Adipocyte (in vitro differentiated cells): ENCODE measurements around the gene MYO10.
"Not testable (repeated sequence)": the region's sequence is repeated elsewhere in the genome, so short reads cannot be mapped to it uniquely, and the experiment has no call there.

Source experiments
- DNase-seq: peaks from one replicate; pipeline ENCODE4 v3.0.0-alpha.2; 2015; ENCODE audit warnings: low read depth
- H3K27me3 ChIP-seq: replicated peaks from 2 replicates; pipeline ENCODE4 v1.7.0; 2013; ENCODE audit warnings: mild to moderate bottlenecking, low read length, moderate library complexity; ENCODE audit not compliant: control insufficient read depth, insufficient read depth
- H3K36me3 ChIP-seq: 2 replicates; pipeline ENCODE4 v1.7.0; 2013; ENCODE audit warnings: low read length, mild to moderate bottlenecking, moderate library complexity; ENCODE audit not compliant: control insufficient read depth, insufficient read depth, severe bottlenecking
- H3K4me1 ChIP-seq: 2 replicates; pipeline ENCODE4 v1.7.0; 2013; ENCODE audit warnings: mild to moderate bottlenecking, low read length, moderate library complexity; ENCODE audit not compliant: control insufficient read depth, insufficient read depth
- H3K4me3 ChIP-seq: 2 replicates; pipeline ENCODE4 v1.7.0; 2013; ENCODE audit warnings: mild to moderate bottlenecking, low read length, moderate library complexity
- H3K9ac ChIP-seq: 2 replicates; pipeline ENCODE4 v1.7.0; 2013; ENCODE audit warnings: mild to moderate bottlenecking, low read length, moderate library complexity
- H3K9me3 ChIP-seq: 2 replicates; pipeline ENCODE4 v1.7.0; 2013; ENCODE audit warnings: mild to moderate bottlenecking, low read length, moderate library complexity; ENCODE audit not compliant: control insufficient read depth

Gene MYO10

DNA sequence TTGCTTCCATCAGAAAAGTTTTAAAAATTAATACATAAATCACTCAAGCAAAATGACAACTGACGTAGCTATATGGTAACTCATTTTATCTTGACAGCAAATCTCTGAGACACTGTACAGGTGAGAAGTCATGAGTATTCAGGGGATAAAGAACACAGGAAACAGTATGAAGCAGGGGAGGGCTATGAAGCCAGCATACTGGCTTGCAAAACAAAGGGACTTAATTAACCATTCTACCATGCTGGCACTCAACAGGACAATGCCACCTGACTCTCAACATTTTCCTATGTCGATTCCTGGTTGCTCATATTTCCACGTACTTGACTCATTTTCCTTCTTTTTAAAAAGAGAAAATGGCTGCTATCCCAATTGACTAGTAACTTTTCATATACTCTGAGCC, 167.9 kb downstream of the MYO10 start:
- H3K4me1 ChIP-seq = no peaks in the 10 kb centered on the region
- no peak for DNase-seq
- no peaks in the 10 kb centered on the region for H3K9me3 ChIP-seq
- no peaks in the 10 kb centered on the region for H3K27me3 ChIP-seq
- H3K9ac ChIP-seq = no peak overlapping the region
- peaks cover 23% of the 10 kb centered on the region for H3K36me3 ChIP-seq
- no peak overlapping the region for H3K4me3 ChIP-seq

DNA sequence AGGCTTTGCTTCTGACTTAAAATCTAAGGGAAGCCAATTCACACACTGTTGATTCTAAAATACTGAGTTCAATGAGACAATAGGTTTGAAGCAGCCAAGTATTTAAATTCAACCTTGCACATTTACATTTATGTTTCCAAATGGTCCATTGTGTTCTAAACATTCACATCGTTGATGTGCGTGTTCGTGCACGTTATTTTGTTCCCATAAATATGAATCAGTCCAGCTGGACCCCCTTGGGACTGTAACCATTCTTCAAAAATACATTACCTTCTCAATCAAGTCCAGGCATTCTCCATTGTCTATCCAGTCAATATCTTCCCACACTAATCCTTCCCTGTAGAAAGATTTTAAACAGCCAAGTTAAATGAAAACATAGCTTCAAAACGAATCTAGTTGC, 172.9 kb downstream of the MYO10 start:
- Histone ChIP-seq H3K27me3 (no peaks in the 10 kb centered on the region), H3K4me3 (no peak overlapping the region), H3K4me1 (no peaks in the 10 kb centered on the region), H3K36me3 (peaks cover 37% of the 10 kb centered on the region), H3K9me3 (no peaks in the 10 kb centered on the region), H3K9ac (no peak overlapping the region)
- no peak for DNase-seq

DNA sequence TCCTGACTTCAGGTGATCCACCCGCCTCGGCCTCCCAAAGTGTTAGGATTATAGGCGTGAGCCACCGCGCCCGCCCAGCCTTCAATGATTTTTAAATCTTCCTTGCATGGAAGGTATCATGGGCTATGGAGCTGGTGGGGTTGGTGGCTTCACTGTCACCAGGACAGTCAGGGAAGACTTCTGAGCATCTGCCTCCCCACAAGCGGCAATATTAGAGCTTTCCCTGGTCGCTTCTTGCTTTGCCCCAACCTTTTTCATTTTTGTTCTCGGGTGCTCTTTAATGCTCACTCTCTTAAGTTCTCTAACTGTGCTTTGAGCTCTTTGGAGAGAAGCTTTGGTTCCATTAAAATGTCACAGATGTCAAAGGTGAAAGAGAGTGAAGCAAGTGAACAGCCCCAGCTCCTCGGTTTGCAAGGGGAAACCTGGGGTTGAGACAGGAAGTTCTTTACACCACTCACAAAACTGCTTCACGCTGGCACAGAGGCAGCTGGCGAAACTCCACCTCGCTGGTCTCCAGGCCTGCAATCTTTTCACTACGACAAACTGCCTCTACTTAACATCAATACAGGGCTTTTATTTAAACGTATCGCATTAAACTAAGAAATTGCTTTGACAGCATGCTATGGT, 176.8 kb downstream of the MYO10 start:
- Histone ChIP-seq H3K9me3 (no peaks in the 10 kb centered on the region), H3K4me1 (no peaks in the 10 kb centered on the region), H3K36me3 (peaks cover 31% of the 10 kb centered on the region), H3K4me3 (no peak overlapping the region), H3K27me3 (no peaks in the 10 kb centered on the region), H3K9ac (no peak overlapping the region)
- DNase-seq = no peak

GRCh38 chr5:16757989-16758501, 178.0 kb downstream of the MYO10 start:
- no peak for DNase-seq

DNA sequence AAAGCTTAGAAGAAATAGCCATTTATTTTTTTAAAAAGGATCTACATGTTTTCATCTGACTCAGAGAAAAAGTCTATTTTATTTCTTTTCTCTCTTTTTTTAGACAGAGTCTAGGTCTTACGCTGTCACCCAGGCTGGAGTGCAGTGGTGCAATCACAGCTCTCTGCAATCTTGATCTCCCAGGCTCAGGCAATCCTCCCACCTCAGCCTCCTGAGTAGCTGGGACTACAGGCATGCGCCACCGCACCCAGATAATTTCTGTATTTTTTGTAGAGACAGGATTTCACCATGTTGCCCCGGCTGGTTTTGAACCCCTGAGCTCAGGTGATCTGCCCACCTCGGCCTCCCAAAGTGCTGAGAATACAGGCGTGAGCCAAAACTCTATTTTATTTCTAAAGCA, 178.5 kb downstream of the MYO10 start:
- not testable (repeated sequence) for H3K4me1 ChIP-seq, H3K27me3 ChIP-seq, H3K4me3 ChIP-seq, DNase-seq, H3K9me3 ChIP-seq, H3K9ac ChIP-seq
- H3K36me3 ChIP-seq = peaks cover 15% of the 10 kb centered on the region

More at GRCh38 chr5:16757989-16758501, 178.0 kb downstream of the MYO10 start:
- H3K4me3 ChIP-seq = no peak overlapping the region
- no peak overlapping the region for H3K9ac ChIP-seq
- H3K36me3 ChIP-seq = peaks cover 20% of the 10 kb centered on the region
- H3K27me3 ChIP-seq = no peaks in the 10 kb centered on the region
- H3K9me3 ChIP-seq = no peaks in the 10 kb centered on the region
- no peaks in the 10 kb centered on the region for H3K4me1 ChIP-seq

DNA sequence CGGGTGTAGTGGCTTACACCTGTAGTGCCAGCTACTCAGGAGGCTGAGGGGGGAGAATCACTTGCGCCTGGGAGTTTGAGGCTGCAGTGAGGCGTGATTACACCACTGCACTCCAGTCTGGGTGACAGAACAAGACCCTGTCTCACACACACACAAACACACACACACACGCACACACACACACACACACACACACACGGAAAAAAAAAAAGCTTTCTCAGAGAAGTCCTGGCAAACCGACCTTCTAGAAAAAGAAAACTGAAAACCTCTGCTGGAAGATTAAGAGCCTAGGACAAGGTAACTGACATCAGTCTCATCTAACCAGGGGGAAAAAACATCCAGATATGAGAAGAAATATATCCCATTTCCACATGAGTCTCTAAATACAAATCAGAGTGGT, 178.9 kb downstream of the MYO10 start:
- Histone ChIP-seq H3K4me3 (no peak overlapping the region), H3K36me3 (peaks cover 11% of the 10 kb centered on the region), H3K9ac (no peak overlapping the region), H3K9me3 (no peaks in the 10 kb centered on the region), H3K27me3 (no peaks in the 10 kb centered on the region), H3K4me1 (no peaks in the 10 kb centered on the region)
- no peak for DNase-seq

GRCh38 chr5:16756692-16757091, 179.4 kb downstream of the MYO10 start:
- no peaks in the 10 kb centered on the region for H3K9me3 ChIP-seq
- H3K27me3 ChIP-seq = no peaks in the 10 kb centered on the region
- no peak overlapping the region for H3K4me3 ChIP-seq
- peaks cover under 1% of the 10 kb centered on the region for H3K4me1 ChIP-seq
- H3K9ac ChIP-seq = no peak overlapping the region
- peaks cover 6% of the 10 kb centered on the region for H3K36me3 ChIP-seq
- no peak for DNase-seq

- no peak overlapping the region for H3K9ac ChIP-seq
- peaks cover 2% of the 10 kb centered on the region for H3K4me1 ChIP-seq
- H3K9me3 ChIP-seq = no peaks in the 10 kb centered on the region
- no peaks in the 10 kb centered on the region for H3K27me3 ChIP-seq
- no peak overlapping the region for H3K4me3 ChIP-seq
- H3K36me3 ChIP-seq = peaks cover 4% of the 10 kb centered on the region
- DNase-seq = no peak
Observed at GRCh38 chr5:16755641-16756040, 180.4 kb downstream of the MYO10 start.

DNA sequence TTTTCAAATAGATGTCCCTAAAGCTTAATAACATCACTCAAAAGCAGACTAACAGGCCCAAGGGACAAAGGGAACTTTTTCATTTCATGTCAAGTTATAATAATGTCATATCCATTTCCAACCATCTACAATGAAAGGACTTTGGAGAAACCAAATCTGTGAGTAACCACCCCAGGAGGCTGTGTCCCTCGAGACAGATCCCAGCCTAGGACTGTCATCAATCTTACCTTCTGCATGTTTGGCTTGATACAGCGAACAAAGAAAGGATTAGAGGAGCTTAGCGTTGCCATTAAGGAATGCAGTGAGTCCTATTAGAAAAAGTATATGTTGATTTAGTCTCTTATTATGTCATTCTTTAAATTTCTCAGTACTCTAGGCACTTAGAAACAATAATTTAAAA, 181.5 kb downstream of the MYO10 start:
- H3K4me3 ChIP-seq = no peak overlapping the region
- no peak for DNase-seq
- no peaks in the 10 kb centered on the region for H3K27me3 ChIP-seq
- H3K9me3 ChIP-seq = no peaks in the 10 kb centered on the region
- no peak overlapping the region for H3K9ac ChIP-seq
- peaks cover 2% of the 10 kb centered on the region for H3K4me1 ChIP-seq
- H3K36me3 ChIP-seq = peaks cover 4% of the 10 kb centered on the region

- no peak overlapping the region for H3K9ac ChIP-seq
- H3K9me3 ChIP-seq = no peaks in the 10 kb centered on the region
- peaks cover 2% of the 10 kb centered on the region for H3K4me1 ChIP-seq
- H3K27me3 ChIP-seq = no peaks in the 10 kb centered on the region
- H3K36me3 ChIP-seq = peaks cover 4% of the 10 kb centered on the region
- no peak for DNase-seq
- no peak overlapping the region for H3K4me3 ChIP-seq
Observed at GRCh38 chr5:16754086-16754485, 182.0 kb downstream of the MYO10 start.

- DNase-seq = no peak
- no peaks in the 10 kb centered on the region for H3K36me3 ChIP-seq
- H3K27me3 ChIP-seq = no peaks in the 10 kb centered on the region
- no peak overlapping the region for H3K4me3 ChIP-seq
- peaks cover 2% of the 10 kb centered on the region for H3K4me1 ChIP-seq
- H3K9me3 ChIP-seq = no peaks in the 10 kb centered on the region
- no peak overlapping the region for H3K9ac ChIP-seq
Observed at GRCh38 chr5:16750445-16750844, 185.6 kb downstream of the MYO10 start.

DNA sequence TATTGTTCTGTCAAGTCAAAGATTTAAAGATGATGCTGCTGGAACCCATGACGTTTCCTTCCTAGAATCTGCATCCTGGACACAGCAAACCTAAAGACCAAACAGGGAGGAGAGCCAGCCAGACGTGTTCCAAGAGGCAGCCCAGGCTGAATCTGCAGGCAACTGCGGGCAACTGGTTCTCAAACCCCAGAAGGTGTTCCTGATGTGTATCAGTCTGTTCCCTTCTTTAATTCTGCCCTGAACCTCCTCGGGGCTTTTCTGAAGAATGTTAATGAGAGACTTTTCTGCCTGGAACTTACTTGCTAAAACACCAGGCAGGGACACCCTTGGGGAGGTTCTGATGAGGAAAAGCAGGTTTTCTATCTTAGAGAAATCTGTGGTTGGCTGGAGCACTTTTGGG, 186.5 kb downstream of the MYO10 start:
- no peak overlapping the region for H3K4me3 ChIP-seq
- DNase-seq = no peak
- no peaks in the 10 kb centered on the region for H3K36me3 ChIP-seq
- peaks cover 2% of the 10 kb centered on the region for H3K4me1 ChIP-seq
- H3K27me3 ChIP-seq = no peaks in the 10 kb centered on the region
- H3K9ac ChIP-seq = no peak overlapping the region
- no peaks in the 10 kb centered on the region for H3K9me3 ChIP-seq
